OCI-LY7 (cell line): ENCODE measurements around the gene CARD18.

Source experiments
- CTCF ChIP-seq: fragments of 200-600 bp; sonication (generic); conservative IDR thresholded peaks from 2 replicates; pipeline ENCODE4 v1.5.1; 2014; ENCODE audit warnings: mild to moderate bottlenecking, antibody characterized with exemption, low read length, moderate library complexity, mixed read lengths
- EZH2phosphoT487 ChIP-seq: fragments of 200-600 bp; sonication (generic); IDR thresholded peaks from 2 replicates; pipeline ENCODE4 v1.6.1; 2018; ENCODE audit warnings: low read depth, borderline replicate concordance, mild to moderate bottlenecking, mixed run types, antibody characterized with exemption, low read length, moderate library complexity, mixed read lengths

GRCh38 chr11:105132716-105133511, 6.7 kb downstream of the CARD18 start:
- TF ChIP-seq CTCF: no peak
- TF ChIP-seq EZH2phosphoT487: no peak
